HepG2 (cell line): ENCODE measurements around the gene IL18R1. TPM values are rescaled to one million over a fixed set of nuclear protein-coding genes. Genes with fewer than 3 reads are reported as not detected.

Source experiments
- ATAC-seq: fragments of 200-7000 bp; cut with Tn5 transposase; 3 replicates; pipeline ENCODE4 v1.9.1; 2020; ENCODE audit warnings: mild to moderate bottlenecking, moderate library complexity
- BruUV-seq: library from RNA; stranded (reverse); fragments of 400-500 nt; replicated peaks from 2 replicates; lab custom pipeline; 2021; lab: Mats Ljungman, UMichigan
- CTCF ChIA-PET: fragments of 300-600 bp; formaldehyde crosslinking; extraction: SDS; loops from one replicate; lab custom pipeline; 2021; ENCODE audit warnings: low total read pairs, inconsistent platforms, low intra/inter-chr PET ratio; lab: Yijun Ruan, JAX
- POLR2A ChIA-PET: fragments of 350-600 bp; sonication (Branson Sonifier 250); formaldehyde crosslinking; loops from one replicate; lab custom pipeline; 2020; ENCODE audit warnings: antibody characterized with exemption, inconsistent platforms; lab: Yijun Ruan, JAX
- DNase-seq: peaks from one replicate; pipeline ENCODE4 v3.0.0-alpha.2; 2015; ENCODE audit warnings: low spot score
- FAIRE-seq: peaks from 3 replicates; lab custom pipeline; 2011; peaks lifted over from hg19 to GRCh38; lab: Jason Lieb, UNC
- H2AFZ ChIP-seq: one replicate; pipeline ENCODE4 v1.6.1; 2011; ENCODE audit warnings: low read length, inconsistent platforms
- H3K27ac ChIP-seq: fragments of 300-600 bp; 3 replicates; pipeline ENCODE4 v1.8.0; 2011; ENCODE audit warnings: mixed run types, mild to moderate bottlenecking, mixed read lengths, low read length, inconsistent platforms; ENCODE audit not compliant: insufficient read depth; ENCODE audit errors: extremely low read length
- H3K27me3 ChIP-seq, 2 experiments: fragments of 200-600 bp in 1 of 2; 2 replicates in 1 of 2; 3 replicates in 1 of 2; pipeline versions ENCODE4 v1.6.0 to v1.8.0; 2011; ENCODE audit warnings: low read length in 2 of 2, mild to moderate bottlenecking in 2 of 2, moderate library complexity in 2 of 2, inconsistent platforms in 1 of 2; ENCODE audit not compliant: insufficient read depth in 2 of 2, control insufficient read depth in 1 of 2
- H3K36me3 ChIP-seq, 2 experiments: fragments of 200-600 bp in 1 of 2; replicated peaks in 1 of 2; 2 replicates in 1 of 2; 3 replicates in 1 of 2; pipeline versions ENCODE4 v1.5.1 to v1.8.0; 2011; ENCODE audit warnings: low read length in 2 of 2, inconsistent platforms in 1 of 2; ENCODE audit not compliant: insufficient read depth in 2 of 2, control insufficient read depth in 1 of 2
- H3K4me1 ChIP-seq: 2 replicates; pipeline ENCODE4 v1.5.1; 2012; ENCODE audit warnings: low read length, inconsistent platforms; ENCODE audit not compliant: insufficient read depth
- H3K4me2 ChIP-seq: 2 replicates; pipeline ENCODE4 v1.6.0; 2011; ENCODE audit warnings: low read depth, low read length, inconsistent platforms
- H3K4me3 ChIP-seq, 3 experiments: fragments of 200-600 bp in 1 of 3; sonication (generic), shearing (Covaris generic) in 1 of 3; replicated peaks in 1 of 3; 2 replicates each; pipeline ENCODE4 v1.5.1; 2011 to 2016; ENCODE audit warnings: low read length in 3 of 3, inconsistent platforms in 2 of 3, low read depth in 2 of 3, mild to moderate bottlenecking in 2 of 3, control low read depth in 1 of 3, mixed read lengths in 1 of 3; ENCODE audit not compliant: insufficient read depth in 1 of 3
- H3K79me2 ChIP-seq: one replicate; pipeline ENCODE4 v1.6.1; 2011; ENCODE audit warnings: low read length, inconsistent platforms; ENCODE audit not compliant: insufficient read depth
- H3K9ac ChIP-seq: 2 replicates; pipeline ENCODE4 v1.6.0; 2011; ENCODE audit warnings: mild to moderate bottlenecking, low read depth, low read length, inconsistent platforms; ENCODE audit not compliant: insufficient read depth
- H3K9me3 ChIP-seq: 2 replicates; pipeline ENCODE4 v1.5.1; 2012; ENCODE audit warnings: mild to moderate bottlenecking, low read length
- H4K20me1 ChIP-seq: 2 replicates; pipeline ENCODE4 v1.6.0; 2011; ENCODE audit warnings: inconsistent platforms, mild to moderate bottlenecking, low read length, moderate library complexity; ENCODE audit not compliant: insufficient read depth
- ARHGAP35 ChIP-seq: sonication (generic); formaldehyde crosslinking; IDR thresholded peaks from 2 replicates; pipeline ENCODE4 v1.9.0; 2022; ENCODE audit warnings: mild to moderate bottlenecking, inconsistent platforms, moderate library complexity, missing genetic modification reagents, borderline replicate concordance
- ARNTL ChIP-seq: sonication (generic); formaldehyde crosslinking; IDR thresholded peaks from 2 replicates; pipeline ENCODE4 v1.4.0; 2020; ENCODE audit warnings: mild to moderate bottlenecking, missing genetic modification reagents
- CBFB ChIP-seq: sonication (generic); formaldehyde crosslinking; IDR thresholded peaks from 2 replicates; pipeline ENCODE4 v1.4.0; 2020; ENCODE audit warnings: missing genetic modification reagents
- FOXA1 ChIP-seq, 2 experiments: fragments of 450-650 bp in 1 of 2; sonication (generic) in 1 of 2; formaldehyde crosslinking in 1 of 2; IDR thresholded peaks; 2 replicates each; pipeline versions ENCODE4 v1.4.0 to v1.6.1; 2016 to 2020; ENCODE audit warnings: missing genetic modification reagents in 1 of 2
- MAFF ChIP-seq: IDR thresholded peaks from 2 replicates; pipeline ENCODE4 v1.6.1; 2011; ENCODE audit warnings: low read depth, low read length, improper control_type of control experiment
- MAFK ChIP-seq, 2 experiments: IDR thresholded peaks in 1 of 2; conservative IDR thresholded peaks in 1 of 2; 2 replicates each; pipeline ENCODE4 v1.6.1; 2011; ENCODE audit warnings: improper control_type of control experiment in 2 of 2, low read length in 2 of 2
- ZBTB7A ChIP-seq: sonication (generic); formaldehyde crosslinking; IDR thresholded peaks from 2 replicates; pipeline ENCODE4 v1.8.0; 2022; ENCODE audit warnings: mild to moderate bottlenecking, missing genetic modification reagents
- ZNF430 ChIP-seq: sonication (generic); formaldehyde crosslinking; IDR thresholded peaks from 2 replicates; pipeline ENCODE4 v1.9.0; 2021; ENCODE audit warnings: mild to moderate bottlenecking, missing genetic modification reagents
- ZNF7 ChIP-seq: IDR thresholded peaks from 2 replicates; pipeline ENCODE4 v1.6.1; 2016; ENCODE audit warnings: missing biosample characterization, missing genetic modification reagents
- ZSCAN22 ChIP-seq: sonication (generic); formaldehyde crosslinking; IDR thresholded peaks from 2 replicates; pipeline ENCODE4 v1.4.0; 2020; ENCODE audit warnings: mild to moderate bottlenecking, missing genetic modification reagents
- WGBS: methylation state at CpG from one replicate; pipeline ENCODE4 v1.1.6; 2017; ENCODE audit warnings: low lambda C conversion rate; 5-methylcytosine and 5-hydroxymethylcytosine counted together
- in situ Hi-C: cut with HindIII; loops from 2 replicates; pipeline ENCODE4 v1.10.0; 2017; ENCODE audit warnings: low pct_unique_long_range_greater_than_20kb; ENCODE audit not compliant: extremely low pct_ligation_motif_present
- intact Hi-C: fragments of 100-400 bp; cut with micrococcal nuclease; formaldehyde crosslinking; loops from one replicate; pipeline ENCODE4 v1.10.0; 2022; ENCODE audit not compliant: unreplicated experiment
- polyA plus RNA-seq, 8 experiments: library from polyadenylated mRNA; depleted of rRNA in 3 of 8; stranded (reverse) in 7 of 8; unstranded in 1 of 8; fragments of >200 nt; fragmentation: Illumina TruSeq in 4 of 8; extraction: Trizol in 4 of 8; gene quantifications; 2 replicates each; pipeline versions ENCODE4 v1.2.1 to v1.2.3, GENCODE V29; 2011 to 2016; ENCODE audit warnings: low read depth in 4 of 8, missing spikeins in 1 of 8, mixed read lengths in 1 of 8; ENCODE audit not compliant: insufficient read depth in 1 of 8
- total RNA-seq, 5 experiments: library from RNA; depleted of rRNA; stranded (reverse); fragments of >200 nt; fragmentation: Illumina TruSeq; extraction: Trizol; gene quantifications; 2 replicates each; pipeline ENCODE4 v1.2.3, GENCODE V29; 2016; ENCODE audit warnings: low read depth in 1 of 5
- TF ChIP-seq, protein P1 (sequence below): sonication (generic); formaldehyde crosslinking; IDR thresholded peaks from 2 replicates; pipeline ENCODE4 v1.4.0; 2020; ENCODE audit warnings: missing genetic modification reagents

Gene IL18R1
- total and polyA plus RNA-seq, 2 of the 13 experiments (the other 11 are each of a cell fraction or from before 2014, with no cell fraction given): 0.01 to 0.04 TPM

DNA sequence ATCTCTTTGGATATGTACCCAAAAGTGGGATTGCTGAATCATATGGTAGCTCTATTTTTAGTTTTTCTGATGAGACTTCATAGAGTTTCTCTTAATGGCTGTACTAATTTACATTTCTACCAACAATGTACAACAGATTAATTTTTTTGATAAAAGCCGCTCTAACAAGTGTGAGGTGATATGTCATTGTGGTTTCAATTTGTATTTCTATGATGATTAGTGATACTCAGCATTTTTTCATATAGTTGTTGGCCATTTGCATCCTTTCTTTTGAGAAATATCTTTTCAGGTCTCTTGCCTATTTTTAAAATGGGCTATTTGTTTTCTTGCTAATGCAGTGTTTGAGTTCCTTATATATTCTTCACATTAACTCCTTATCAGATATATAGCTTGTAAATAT, 71.7 kb downstream of the IL18R1 start:
- Histone ChIP-seq H3K79me2 (no peaks in the 10 kb centered on the region), H3K4me2 (no peak overlapping the region), H3K27me3 (peaks cover 0 to 3% of the 10 kb centered on the region in 2 experiments; a peak in 3 of 5 replicates), H4K20me1 (no peaks in the 10 kb centered on the region), H3K9me3 (no peaks in the 10 kb centered on the region), H3K4me1 (no peaks in the 10 kb centered on the region), H2AFZ (no peak overlapping the region), H3K36me3 (no peaks in the 10 kb centered on the region), H3K9ac (no peak overlapping the region), H3K4me3 (no peak overlapping the region), H3K27ac (no peak overlapping the region)
- TF ChIP-seq, protein P1, sequence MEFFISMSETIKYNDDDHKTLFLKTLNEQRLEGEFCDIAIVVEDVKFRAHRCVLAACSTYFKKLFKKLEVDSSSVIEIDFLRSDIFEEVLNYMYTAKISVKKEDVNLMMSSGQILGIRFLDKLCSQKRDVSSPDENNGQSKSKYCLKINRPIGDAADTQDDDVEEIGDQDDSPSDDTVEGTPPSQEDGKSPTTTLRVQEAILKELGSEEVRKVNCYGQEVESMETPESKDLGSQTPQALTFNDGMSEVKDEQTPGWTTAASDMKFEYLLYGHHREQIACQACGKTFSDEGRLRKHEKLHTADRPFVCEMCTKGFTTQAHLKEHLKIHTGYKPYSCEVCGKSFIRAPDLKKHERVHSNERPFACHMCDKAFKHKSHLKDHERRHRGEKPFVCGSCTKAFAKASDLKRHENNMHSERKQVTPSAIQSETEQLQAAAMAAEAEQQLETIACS (CRISPR knock-in tag): no peak
- no peak for TF ChIP-seq ZBTB7A (CRISPR knock-in tag)
- TF ChIP-seq CBFB: no peak
- TF ChIP-seq ZNF430: no peak
- peak; percentile 72 to 74 for TF ChIP-seq MAFK (conservative IDR thresholded peaks at IDR 0.05 in 1 of 2, IDR thresholded peaks at IDR 0.05 in 1 of 2; ENCODE audit: low read length in 2 of 2)
- no peak for TF ChIP-seq FOXA1 (IDR thresholded peaks at IDR 0.05)
- TF ChIP-seq FOXA1 (CRISPR knock-in tag; IDR thresholded peaks at IDR 0.05): no peak
- TF ChIP-seq ARNTL: no peak
- TF ChIP-seq ARHGAP35 (CRISPR knock-in tag): no peak
- TF ChIP-seq ZSCAN22 (CRISPR knock-in tag): no peak
- TF ChIP-seq MAFF: peak; percentile 62
- no peak for TF ChIP-seq ZNF7 (CRISPR knock-in tag)
- ATAC-seq (no peak), FAIRE-seq (no peak), DNase-seq (no peak)
- ChIA-PET POLR2A (no interaction called here), CTCF (no interaction called here)
- intact Hi-C loops: no loop called here
- WGBS: 5% methylated on average over 1 of the region's 1 CpG
- in situ Hi-C loops: no loop called here
- no TSS peak for BruUV-seq
